GM12878 (cell line): ENCODE measurements around the gene PLAGL2. TPM values are rescaled to one million over a fixed set of nuclear protein-coding genes. Genes with fewer than 3 reads are reported as not detected.

Experiments
- ATAC-seq: fragments of 200-7000 bp; cut with Tn5 transposase; 3 replicates; pipeline ENCODE4 v1.9.1; 2020; ENCODE audit warnings: mild to moderate bottlenecking, moderate library complexity
- BruUV-seq: library from RNA; stranded (reverse); fragments of 400-500 nt; replicated peaks from 2 replicates; lab custom pipeline; 2021; lab: Mats Ljungman, UMichigan
- CTCF ChIA-PET: fragments of 300-600 bp; sonication (Branson Sonifier 250); formaldehyde crosslinking; extraction: SDS; loops from one replicate; lab custom pipeline; 2021; ENCODE audit warnings: inconsistent platforms; lab: Yijun Ruan, JAX
- POLR2A ChIA-PET: fragments of 350-600 bp; formaldehyde crosslinking; extraction: SDS; loops from one replicate; lab custom pipeline; 2021; ENCODE audit warnings: inconsistent platforms; lab: Charles Lee
- RAD21 ChIA-PET: fragments of 300-600 bp; sonication (Branson Sonifier 250); formaldehyde crosslinking; loops from one replicate; lab custom pipeline; 2023; ENCODE audit warnings: antibody characterized with exemption; ENCODE audit not compliant: unreplicated experiment; lab: Charles Lee
- SMC1A ChIA-PET: fragments of 300-600 bp; sonication (Branson Sonifier 250); formaldehyde crosslinking; loops from one replicate; lab custom pipeline; 2023; ENCODE audit not compliant: unreplicated experiment, uncharacterized antibody; lab: Charles Lee
- DNase-seq: peaks from one replicate; pipeline ENCODE4 v3.0.0-alpha.2; 2011; ENCODE audit warnings: low read depth, low spot score
- FAIRE-seq: peaks from 3 replicates; lab custom pipeline; 2011; peaks lifted over from hg19 to GRCh38; lab: Jason Lieb, UNC
- H2AFZ ChIP-seq: 2 replicates; pipeline ENCODE4 v1.6.0; 2011; ENCODE audit warnings: low read depth, low read length, control low read depth; ENCODE audit not compliant: control insufficient read depth
- H3K27ac ChIP-seq: 2 replicates; pipeline ENCODE4 v1.5.1; 2011; ENCODE audit warnings: control low read depth; ENCODE audit not compliant: control insufficient read depth, insufficient read depth
- H3K27me3 ChIP-seq, 2 experiments: replicated peaks in 1 of 2; 2 replicates each; pipeline versions ENCODE4 v1.6.0 to v1.6.1; 2011; ENCODE audit warnings: low read length in 1 of 2; ENCODE audit not compliant: control insufficient read depth in 2 of 2, insufficient read depth in 2 of 2
- H3K36me3 ChIP-seq, 2 experiments: 2 replicates each; pipeline ENCODE4 v1.5.1; 2011; ENCODE audit warnings: low read length in 1 of 2; ENCODE audit not compliant: control insufficient read depth in 2 of 2, insufficient read depth in 2 of 2
- H3K4me1 ChIP-seq: 2 replicates; pipeline ENCODE4 v1.6.1; 2011; ENCODE audit warnings: mild to moderate bottlenecking, low read length, moderate library complexity, mixed read lengths; ENCODE audit not compliant: control insufficient read depth, insufficient read depth
- H3K4me2 ChIP-seq: 2 replicates; pipeline ENCODE4 v1.6.0; 2011; ENCODE audit warnings: control low read depth; ENCODE audit not compliant: control insufficient read depth, insufficient read depth
- H3K4me3 ChIP-seq: fragments of 200-600 bp; sonication (generic); 2 replicates; pipeline ENCODE4 v1.5.1; 2016
- H3K79me2 ChIP-seq: 2 replicates; pipeline ENCODE4 v1.6.0; 2011; ENCODE audit warnings: low read length; ENCODE audit not compliant: control insufficient read depth, insufficient read depth
- H3K9ac ChIP-seq: 2 replicates; pipeline ENCODE4 v1.8.0; 2011; ENCODE audit warnings: low read length, control low read depth, mixed read lengths; ENCODE audit not compliant: control insufficient read depth, insufficient read depth
- H3K9me3 ChIP-seq: replicated peaks from 3 replicates; pipeline ENCODE4 v1.5.1; 2011; ENCODE audit warnings: mild to moderate bottlenecking, low read length; ENCODE audit not compliant: control insufficient read depth, insufficient read depth
- H4K20me1 ChIP-seq: 2 replicates; pipeline ENCODE4 v1.6.0; 2011; ENCODE audit not compliant: control insufficient read depth, insufficient read depth
- CBX5 ChIP-seq: sonication (generic); IDR thresholded peaks from 2 replicates; pipeline ENCODE4 v1.6.1; 2016; ENCODE audit warnings: low read depth, moderate library complexity, mild to moderate bottlenecking, inconsistent platforms
- EGR1 ChIP-seq, 2 experiments: IDR thresholded peaks; 1 replicate in 1 of 2; 2 replicates in 1 of 2; pipeline ENCODE4 v1.6.1; 2011 to 2012; ENCODE audit warnings: low read depth in 2 of 2, low read length in 2 of 2, borderline replicate concordance in 1 of 2, mild to moderate bottlenecking in 1 of 2, moderate library complexity in 1 of 2
- IRF4 ChIP-seq: IDR thresholded peaks from 2 replicates; pipeline ENCODE4 v1.6.1; 2011; ENCODE audit warnings: low read depth, low read length
- NFIC ChIP-seq: IDR thresholded peaks from 2 replicates; pipeline ENCODE4 v1.6.1; 2012; ENCODE audit warnings: low read depth, mild to moderate bottlenecking, inconsistent platforms, low read length, moderate library complexity
- NR2C1 ChIP-seq: fragments of 450-650 bp; IDR thresholded peaks from 2 replicates; pipeline ENCODE4 v1.6.1; 2017; ENCODE audit warnings: antibody characterized with exemption, mild to moderate bottlenecking, moderate library complexity
- ZNF24 ChIP-seq: fragments of 450-650 bp; IDR thresholded peaks from 2 replicates; pipeline ENCODE4 v1.6.1; 2017; ENCODE audit warnings: antibody characterized with exemption, mild to moderate bottlenecking
- WGBS: methylation state at CpG from one replicate; pipeline ENCODE4 v1.1.6; 2016; ENCODE audit warnings: low lambda C conversion rate; ENCODE audit not compliant: insufficient replicate concordance, insufficient coverage; ENCODE audit errors: missing lambda C conversion rate; 5-methylcytosine and 5-hydroxymethylcytosine counted together
- in situ Hi-C: fragments of 300-500 bp; cut with MboI; formaldehyde crosslinking; loops from 9 replicates; pipeline ENCODE4 v1.14.3; 2018; ENCODE audit warnings: mixed read lengths
- intact Hi-C: fragments of 100-400 bp; cut with micrococcal nuclease; formaldehyde crosslinking; loops from one replicate; pipeline ENCODE4 v1.14.2; 2022; ENCODE audit not compliant: unreplicated experiment
- polyA plus RNA-seq, 11 experiments: library from polyadenylated mRNA; depleted of rRNA in 4 of 11; unstranded in 6 of 11; stranded (reverse) in 5 of 11; fragments of >200 nt; fragmentation: Nextera tagmentation in 4 of 11; fragmentation: Illumina TruSeq in 1 of 11; extraction: Ambion mirVana in 4 of 11; extraction: Trizol in 1 of 11; gene quantifications; 1 replicate in 1 of 11; 2 replicates in 10 of 11; pipeline versions ENCODE4 v1.2.1 to v1.2.3, GENCODE V29; 2011 to 2016; ENCODE audit warnings: inconsistent platforms in 2 of 11, missing spikeins in 2 of 11, low read depth in 1 of 11
- total RNA-seq, 4 experiments: library from RNA; depleted of rRNA in 3 of 4; stranded (reverse); fragments of >200 nt in 3 of 4; fragmentation: Illumina TruSeq in 1 of 4; extraction: Trizol in 1 of 4; gene quantifications; 2 replicates each; pipeline versions ENCODE4 v1.2.1 to v1.2.3, GENCODE V29; 2013 to 2021

The PLAGL2 gene
- total and polyA plus RNA-seq, 10 of the 15 experiments (the other 5 are each of a cell fraction or from before 2014, with no cell fraction given): 4.4 to 32.3 (median 13.3) TPM

DNA sequence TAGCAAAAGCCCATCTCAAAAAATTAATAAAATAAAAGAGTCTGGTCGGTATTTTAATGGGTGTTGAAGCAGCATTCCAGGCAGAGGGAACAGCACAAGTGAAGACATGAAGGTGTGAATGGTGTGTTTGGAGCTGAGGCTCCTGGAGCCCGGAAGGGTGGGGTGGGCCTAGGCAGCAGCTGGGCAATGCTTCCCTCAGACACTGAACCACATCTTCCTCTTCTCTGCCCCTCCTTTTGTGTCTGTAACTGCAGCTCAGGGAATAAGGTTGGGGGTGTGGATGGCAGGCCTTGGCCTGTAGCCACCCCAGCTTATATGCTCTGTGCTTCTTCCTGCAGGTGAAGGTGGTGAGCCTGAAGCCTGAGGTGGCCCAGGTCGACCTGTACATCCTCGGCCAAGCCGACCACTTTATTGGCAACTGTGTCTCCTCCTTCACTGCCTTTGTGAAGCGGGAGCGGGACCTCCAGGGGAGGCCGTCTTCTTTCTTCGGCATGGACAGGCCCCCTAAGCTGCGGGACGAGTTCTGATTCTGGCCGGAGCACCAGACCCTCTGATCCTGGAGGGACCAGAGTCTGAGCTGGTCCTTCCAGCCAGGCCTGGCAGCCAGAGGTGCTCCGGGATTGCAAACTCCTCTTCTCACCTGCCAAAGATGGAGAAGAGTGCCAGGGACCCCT lies 26.7 kb upstream of the PLAGL2 start:
- in situ Hi-C loops: no loop called here
- POLR2A ChIA-PET: interaction anchor here (1.4 kb wide), 1 partner anchor 24 kb away, joined by 3 read pairs; no protein-coding TSS in a partner anchor
- Histone ChIP-seq H3K36me3 (peaks cover 21 to 22% of the 10 kb centered on the region in 2 experiments; a peak in 3 of 4 replicates), H4K20me1 (no peaks in the 10 kb centered on the region), H3K27me3 (no peaks in the 10 kb centered on the region), H3K4me2 (no peak overlapping the region), H3K27ac (no peak overlapping the region), H2AFZ (no peak overlapping the region), H3K9me3 (no peaks in the 10 kb centered on the region), H3K9ac (no peak overlapping the region)
- CTCF ChIA-PET: interaction anchor here (0.6 kb wide), 1 partner anchor 199 kb away, joined by 3 read pairs; no protein-coding TSS in a partner anchor
- SMC1A ChIA-PET: interaction anchor here (2.9 kb wide), 1 partner anchor 52 kb away, joined by 15 read pairs; no protein-coding TSS in a partner anchor
- DNase-seq: no peak
- RAD21 ChIA-PET: no interaction called here
- no peak for TF ChIP-seq IRF4
- TF ChIP-seq ZNF24: no peak
- no peak for TF ChIP-seq EGR1 (IDR thresholded peaks at IDR 0.05; ENCODE audit: borderline replicate concordance in 1 of 2, low read depth in 2 of 2, low read length in 2 of 2)
- no peak for TF ChIP-seq CBX5
- TF ChIP-seq NR2C1: no peak
- TF ChIP-seq NFIC: no peak
- TF ChIP-seq, all 136 proteins: peak for 0
- Histone ChIP-seq H3K79me2 (no peaks in the 10 kb centered on the region), H3K4me3 (no peak overlapping the region), H3K4me1 (peaks cover 10% of the 10 kb centered on the region; the same call in 1 of the 2 replicates)
- FAIRE-seq: no peak
- BruUV-seq: no TSS peak
- 95% methylated on average over 13 of the region's 13 CpGs for WGBS
- no peak for ATAC-seq
- intact Hi-C loops: no loop called here
